ENCODE data around the gene ALK. TPM values are rescaled to one million over a fixed set of nuclear protein-coding genes. Genes with fewer than 3 reads are reported as not detected.

The ALK gene
- total RNA-seq, 1 donor: under 0.01 TPM

DNA sequence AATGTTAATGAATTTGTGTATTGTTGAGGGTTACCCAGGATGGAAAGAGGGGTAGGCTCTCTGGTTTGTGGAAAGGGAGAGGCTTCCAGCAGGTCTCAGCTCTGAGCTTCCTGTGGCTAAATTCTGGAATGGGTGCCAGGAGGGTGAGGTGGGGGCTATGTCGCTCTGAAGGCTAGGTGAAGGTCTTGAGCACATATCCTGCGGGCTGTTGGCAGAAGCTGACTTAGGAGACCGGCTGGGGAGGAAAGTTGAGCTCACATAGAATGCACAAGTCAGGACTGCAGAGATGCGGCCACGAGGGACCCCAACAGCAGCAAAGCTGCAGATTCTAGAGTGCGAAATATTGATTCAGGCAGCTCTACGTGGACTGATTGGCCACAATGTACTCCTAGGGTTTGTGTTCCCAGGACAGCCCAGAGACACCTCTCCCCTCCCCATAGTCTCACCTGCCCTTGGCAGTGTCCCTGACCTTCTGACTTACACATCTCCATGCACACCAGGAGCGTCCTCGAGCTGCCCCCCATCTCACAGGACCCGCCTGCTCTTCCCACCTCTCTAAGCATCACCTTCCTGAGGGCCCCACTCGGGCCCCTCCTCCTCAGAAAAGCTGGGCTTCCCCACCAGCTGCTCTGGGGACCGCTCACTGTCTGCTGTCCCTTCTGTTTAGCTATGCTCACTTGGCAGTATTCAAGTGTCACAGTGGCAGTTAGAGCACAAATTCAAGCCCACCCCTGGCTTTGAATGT lies 72.6 kb downstream of the ALK start:
- no peaks in the 10 kb centered on the region for H4K20me1 ChIP-seq (ENCODE audit: insufficient read depth, low read length)
- TF ChIP-seq, protein P1, sequence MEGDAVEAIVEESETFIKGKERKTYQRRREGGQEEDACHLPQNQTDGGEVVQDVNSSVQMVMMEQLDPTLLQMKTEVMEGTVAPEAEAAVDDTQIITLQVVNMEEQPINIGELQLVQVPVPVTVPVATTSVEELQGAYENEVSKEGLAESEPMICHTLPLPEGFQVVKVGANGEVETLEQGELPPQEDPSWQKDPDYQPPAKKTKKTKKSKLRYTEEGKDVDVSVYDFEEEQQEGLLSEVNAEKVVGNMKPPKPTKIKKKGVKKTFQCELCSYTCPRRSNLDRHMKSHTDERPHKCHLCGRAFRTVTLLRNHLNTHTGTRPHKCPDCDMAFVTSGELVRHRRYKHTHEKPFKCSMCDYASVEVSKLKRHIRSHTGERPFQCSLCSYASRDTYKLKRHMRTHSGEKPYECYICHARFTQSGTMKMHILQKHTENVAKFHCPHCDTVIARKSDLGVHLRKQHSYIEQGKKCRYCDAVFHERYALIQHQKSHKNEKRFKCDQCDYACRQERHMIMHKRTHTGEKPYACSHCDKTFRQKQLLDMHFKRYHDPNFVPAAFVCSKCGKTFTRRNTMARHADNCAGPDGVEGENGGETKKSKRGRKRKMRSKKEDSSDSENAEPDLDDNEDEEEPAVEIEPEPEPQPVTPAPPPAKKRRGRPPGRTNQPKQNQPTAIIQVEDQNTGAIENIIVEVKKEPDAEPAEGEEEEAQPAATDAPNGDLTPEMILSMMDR (IDR thresholded peaks at IDR 0.05; ENCODE audit: extremely low read depth, low read depth, low read length): no peak
- no peaks in the 10 kb centered on the region for H3K79me2 ChIP-seq (ENCODE audit: insufficient read depth, low read length)
- no peak overlapping the region for H3K4me2 ChIP-seq (ENCODE audit: insufficient read depth, low read length)
- no peak overlapping the region for H2AFZ ChIP-seq (ENCODE audit: low read length)
- H3K36me3 ChIP-seq (ENCODE audit: insufficient read depth, low read length): no peaks in the 10 kb centered on the region
- no peak overlapping the region for H3K27ac ChIP-seq (ENCODE audit: low read depth, low read length)
- DNase-seq (ENCODE audit: insufficient read length, low spot score, missing footprints): no peak
- H3K4me3 ChIP-seq (ENCODE audit: insufficient read depth, low read length): no peak overlapping the region
- no peaks in the 10 kb centered on the region for H3K4me1 ChIP-seq (ENCODE audit: insufficient read depth, low read length)
- H3K27me3 ChIP-seq (ENCODE audit: insufficient read depth, low read length): peaks cover 3% of the 10 kb centered on the region
- no peaks in the 10 kb centered on the region for H3K9me3 ChIP-seq (ENCODE audit: low read depth, low read length)

- Histone ChIP-seq H3K79me2 (ENCODE audit: insufficient read depth, low read length) (no peaks in the 10 kb centered on the region), H3K4me3 (ENCODE audit: insufficient read depth, low read length) (no peak overlapping the region), H3K27ac (ENCODE audit: low read depth, low read length) (no peak overlapping the region), H4K20me1 (ENCODE audit: insufficient read depth, low read length) (no peaks in the 10 kb centered on the region), H3K4me1 (ENCODE audit: insufficient read depth, low read length) (no peaks in the 10 kb centered on the region), H3K27me3 (ENCODE audit: insufficient read depth, low read length) (peaks cover 3% of the 10 kb centered on the region), H3K4me2 (ENCODE audit: insufficient read depth, low read length) (no peak overlapping the region), H2AFZ (ENCODE audit: low read length) (no peak overlapping the region), H3K9me3 (ENCODE audit: low read depth, low read length) (no peaks in the 10 kb centered on the region), H3K36me3 (ENCODE audit: insufficient read depth, low read length) (no peaks in the 10 kb centered on the region)
- DNase-seq (ENCODE audit: insufficient read length, low spot score, missing footprints): no peak
- TF ChIP-seq, protein P1 (IDR thresholded peaks at IDR 0.05; ENCODE audit: extremely low read depth, low read depth, low read length): no peak
These were observed 73.5 kb downstream of the ALK start for GRCh38 chr2:29847886-29848285.

- TF ChIP-seq, protein P1 (IDR thresholded peaks at IDR 0.05; ENCODE audit: extremely low read depth, low read depth, low read length): no peak
- peaks cover 15% of the 10 kb centered on the region for H3K27me3 ChIP-seq (ENCODE audit: insufficient read depth, low read length)
- H3K4me1 ChIP-seq (ENCODE audit: insufficient read depth, low read length): no peaks in the 10 kb centered on the region
- H3K36me3 ChIP-seq (ENCODE audit: insufficient read depth, low read length): no peaks in the 10 kb centered on the region
- no peak for DNase-seq (ENCODE audit: insufficient read length, low spot score, missing footprints)
- H3K9me3 ChIP-seq (ENCODE audit: low read depth, low read length): no peaks in the 10 kb centered on the region
- H3K79me2 ChIP-seq (ENCODE audit: insufficient read depth, low read length): no peaks in the 10 kb centered on the region
- H3K4me2 ChIP-seq (ENCODE audit: insufficient read depth, low read length): no peak overlapping the region
- no peak overlapping the region for H3K4me3 ChIP-seq (ENCODE audit: insufficient read depth, low read length)
- H2AFZ ChIP-seq (ENCODE audit: low read length): no peak overlapping the region
- no peak overlapping the region for H3K27ac ChIP-seq (ENCODE audit: low read depth, low read length)
- H4K20me1 ChIP-seq (ENCODE audit: insufficient read depth, low read length): no peaks in the 10 kb centered on the region
These were observed 76.6 kb downstream of the ALK start for GRCh38 chr2:29844713-29845326.

GRCh38 chr2:29841386-29842004 lies 79.9 kb downstream of the ALK start:
- no peak for DNase-seq (ENCODE audit: insufficient read length, low spot score, missing footprints)
- TF ChIP-seq, protein P1 (IDR thresholded peaks at IDR 0.05; ENCODE audit: extremely low read depth, low read depth, low read length): peak; percentile 89
- no peaks in the 10 kb centered on the region for H3K9me3 ChIP-seq (ENCODE audit: low read depth, low read length)
- no peaks in the 10 kb centered on the region for H4K20me1 ChIP-seq (ENCODE audit: insufficient read depth, low read length)
- no peak overlapping the region for H2AFZ ChIP-seq (ENCODE audit: low read length)
- no peaks in the 10 kb centered on the region for H3K4me1 ChIP-seq (ENCODE audit: insufficient read depth, low read length)
- no peaks in the 10 kb centered on the region for H3K79me2 ChIP-seq (ENCODE audit: insufficient read depth, low read length)
- H3K36me3 ChIP-seq (ENCODE audit: insufficient read depth, low read length): no peaks in the 10 kb centered on the region
- H3K4me2 ChIP-seq (ENCODE audit: insufficient read depth, low read length): no peak overlapping the region
- no peak overlapping the region for H3K27ac ChIP-seq (ENCODE audit: low read depth, low read length)
- H3K27me3 ChIP-seq (ENCODE audit: insufficient read depth, low read length): peaks cover 13% of the 10 kb centered on the region
- H3K4me3 ChIP-seq (ENCODE audit: insufficient read depth, low read length): no peak overlapping the region

All from osteoblast (primary cell).